SK-N-MC (cell line): ENCODE data around the gene METTL27.

Experiments
- EZH2 ChIP-seq: fragments of 200-600 bp; sonication (generic); IDR thresholded peaks from one replicate; pipeline ENCODE4 v1.6.1; 2017; ENCODE audit warnings: antibody characterized with exemption
- POLR2AphosphoS5 ChIP-seq: IDR thresholded peaks from 2 replicates; pipeline ENCODE4 v1.6.1; 2012; ENCODE audit warnings: mild to moderate bottlenecking, low read depth, low read length, borderline replicate concordance

DNA sequence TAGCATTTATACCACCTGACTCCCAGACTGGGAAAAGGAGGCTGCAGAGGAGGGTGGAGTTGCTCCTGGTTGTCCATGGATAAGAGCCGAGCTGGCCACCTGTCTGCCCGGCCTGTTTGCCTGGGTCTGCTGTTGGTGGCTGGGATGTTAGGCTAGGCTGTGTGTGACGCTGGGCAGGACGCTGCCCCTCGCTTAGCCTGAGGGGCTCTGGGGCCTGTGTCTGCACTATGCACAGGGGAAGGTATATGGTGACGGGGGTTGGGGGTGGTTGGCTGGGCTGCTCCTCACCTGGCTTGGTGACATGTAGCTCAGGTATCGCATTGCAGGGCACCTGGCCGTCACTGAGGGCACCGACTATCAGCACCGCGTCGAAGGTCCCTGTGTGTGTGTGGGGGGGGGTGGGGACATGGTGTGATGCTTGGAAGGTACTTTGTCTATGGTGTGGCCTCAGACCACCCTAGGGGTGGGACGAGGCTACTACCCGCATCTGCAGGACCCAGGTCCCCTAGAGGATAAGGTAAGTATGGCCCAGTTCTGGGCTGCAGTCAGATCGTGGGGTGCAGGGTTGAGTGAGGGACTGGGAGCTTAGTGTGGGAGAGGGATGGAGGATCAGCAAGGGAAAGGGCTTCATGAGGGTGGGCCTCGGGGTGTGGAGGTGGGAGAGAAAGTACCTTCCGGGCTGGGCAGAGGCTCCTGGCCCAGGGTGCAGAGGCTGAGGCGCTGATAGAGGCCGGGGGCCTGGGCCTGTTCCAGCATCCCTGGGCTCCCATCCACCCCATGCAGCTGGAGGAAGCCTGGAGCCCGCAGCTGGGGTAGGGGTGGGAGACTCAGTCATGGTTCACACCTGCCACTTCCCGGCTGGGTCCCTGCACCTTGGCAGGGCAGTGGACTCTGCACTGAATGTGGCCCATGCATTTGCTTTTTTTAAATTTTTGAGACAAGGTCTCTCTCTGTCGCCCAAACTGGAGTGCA is 2.3 kb downstream of the METTL27 start:
- TF ChIP-seq EZH2 (no peak), POLR2AphosphoS5 (no peak)
